ENCODE measurements around the gene OSBPL2.

The OSBPL2 gene

GRCh38 chr20:62318400-62319345 is 80.4 kb downstream of the OSBPL2 start:
- H3K27ac ChIP-seq: no peak overlapping the region
- no peak for DNase-seq (ENCODE audit: low read depth, low spot score)

GRCh38 chr20:62319346-62319909 is 81.1 kb downstream of the OSBPL2 start:
- DNase-seq (ENCODE audit: low read depth, low spot score): no peak
- no peak overlapping the region for H3K27ac ChIP-seq

- DNase-seq (ENCODE audit: low read depth, low spot score): no peak
These were observed 82.4 kb downstream of the OSBPL2 start for GRCh38 chr20:62320581-62321354.

GRCh38 chr20:62321521-62321948 is 83.2 kb downstream of the OSBPL2 start:
- DNase-seq (ENCODE audit: low read depth, low spot score): peak; percentile 33
- no peak overlapping the region for H3K27ac ChIP-seq

More at GRCh38 chr20:62320581-62321354, 82.4 kb downstream of the OSBPL2 start:
- no peak overlapping the region for H3K27ac ChIP-seq

- DNase-seq (ENCODE audit: low read depth, low spot score): no peak
- H3K27ac ChIP-seq: no peak overlapping the region
These were observed 83.7 kb downstream of the OSBPL2 start for GRCh38 chr20:62321975-62322374.

GRCh38 chr20:62322492-62323041 is 84.2 kb downstream of the OSBPL2 start:
- DNase-seq (ENCODE audit: low read depth, low spot score): no peak
- H3K27ac ChIP-seq: no peak overlapping the region

- H3K27ac ChIP-seq: no peak overlapping the region
- DNase-seq (ENCODE audit: low read depth, low spot score): no peak
These were observed 85.0 kb downstream of the OSBPL2 start for GRCh38 chr20:62323146-62323979.

GRCh38 chr20:62323980-62324906 is 85.9 kb downstream of the OSBPL2 start:
- no peak for DNase-seq (ENCODE audit: low read depth, low spot score)
- H3K27ac ChIP-seq: no peak overlapping the region

- DNase-seq (ENCODE audit: low read depth, low spot score): no peak
These were observed 87.0 kb downstream of the OSBPL2 start for GRCh38 chr20:62325172-62325905.

GRCh38 chr20:62326559-62326958 is 88.2 kb downstream of the OSBPL2 start:
- no peak overlapping the region for H3K27ac ChIP-seq
- DNase-seq (ENCODE audit: low read depth, low spot score): no peak

More at GRCh38 chr20:62325172-62325905, 87.0 kb downstream of the OSBPL2 start:
- H3K27ac ChIP-seq: no peak overlapping the region

- no peak for DNase-seq (ENCODE audit: low read depth, low spot score)
- H3K27ac ChIP-seq: no peak overlapping the region
These were observed 88.8 kb downstream of the OSBPL2 start for GRCh38 chr20:62326959-62327725.

- DNase-seq (ENCODE audit: low read depth, low spot score): no peak
- no peak overlapping the region for H3K27ac ChIP-seq
These were observed 89.6 kb downstream of the OSBPL2 start for GRCh38 chr20:62327726-62328495.

GRCh38 chr20:62328684-62329388 is 90.5 kb downstream of the OSBPL2 start:
- DNase-seq (ENCODE audit: low read depth, low spot score): no peak
- H3K27ac ChIP-seq: no peak overlapping the region

- H3K27ac ChIP-seq: no peak overlapping the region
- DNase-seq (ENCODE audit: low read depth, low spot score): no peak
These were observed 91.4 kb downstream of the OSBPL2 start for GRCh38 chr20:62329389-62330377.

Measured in epithelial cell of prostate (primary cell).